Caco-2 (cell line): ENCODE data around the gene KIF1A. TPM values are rescaled to one million over a fixed set of nuclear protein-coding genes. Genes with fewer than 3 reads are reported as not detected.

Source experiments
- BruUV-seq: library from RNA; stranded (reverse); fragments of 400-500 nt; replicated peaks from 2 replicates; lab custom pipeline; 2021; lab: Mats Ljungman, UMichigan
- CTCF ChIA-PET: fragments of 300-600 bp; sonication (Branson Sonifier 250); formaldehyde crosslinking; loops from one replicate; lab custom pipeline; 2022; ENCODE audit warnings: antibody characterized with exemption; lab: Charles Lee
- POLR2A ChIA-PET: fragments of 300-600 bp; sonication (Branson Sonifier 250); formaldehyde crosslinking; loops from one replicate; lab custom pipeline; 2022; ENCODE audit warnings: antibody characterized with exemption; lab: Charles Lee
- DNase-seq, 2 experiments: peaks; one replicate each; pipeline versions ENCODE4 v3.0.0 to v3.0.0-alpha.2; 2020 to 2022
- H3K27me3 ChIP-seq: replicated peaks from 2 replicates; pipeline ENCODE4 v1.6.0; 2011; ENCODE audit warnings: low read length; ENCODE audit not compliant: control insufficient read depth, insufficient read depth
- H3K36me3 ChIP-seq: 2 replicates; pipeline ENCODE4 v1.5.1; 2011; ENCODE audit warnings: low read length; ENCODE audit not compliant: control insufficient read depth, insufficient read depth
- H3K4me1 ChIP-seq: fragments of 250-450 bp; sonication (Bioruptor Pico); 2 replicates; pipeline ENCODE4 v1.5.1; 2020; ENCODE audit warnings: mild to moderate bottlenecking
- H3K4me3 ChIP-seq: 2 replicates; pipeline ENCODE4 v1.5.1; 2011; ENCODE audit warnings: low read depth, mild to moderate bottlenecking, control low read depth, low read length
- H3K9me3 ChIP-seq: fragments of 250-450 bp; sonication (Bioruptor Pico); 2 replicates; pipeline ENCODE4 v1.5.1; 2020; ENCODE audit warnings: mild to moderate bottlenecking, moderate library complexity
- H3K27ac Mint-ChIP-seq: one replicate; pipeline ENCODE4 v1.8.0; 2022; ENCODE audit warnings: mixed read lengths; ENCODE audit not compliant: unreplicated experiment
- H3K27me3 Mint-ChIP-seq: one replicate; pipeline ENCODE4 v1.8.0; 2022; ENCODE audit warnings: mixed read lengths; ENCODE audit not compliant: insufficient read depth, unreplicated experiment
- H3K36me3 Mint-ChIP-seq: one replicate; pipeline ENCODE4 v1.8.0; 2022; ENCODE audit warnings: mild to moderate bottlenecking, mixed read lengths; ENCODE audit not compliant: insufficient read depth, unreplicated experiment
- H3K4me1 Mint-ChIP-seq: one replicate; pipeline ENCODE4 v1.8.0; 2022; ENCODE audit warnings: low read depth, mixed read lengths; ENCODE audit not compliant: unreplicated experiment
- H3K4me3 Mint-ChIP-seq: one replicate; pipeline ENCODE4 v1.8.0; 2022; ENCODE audit warnings: mild to moderate bottlenecking, moderate library complexity, mixed read lengths; ENCODE audit not compliant: unreplicated experiment
- H3K9me3 Mint-ChIP-seq: one replicate; pipeline ENCODE4 v1.8.0; 2022; ENCODE audit warnings: mixed read lengths; ENCODE audit not compliant: unreplicated experiment
- intact Hi-C: fragments of 100-400 bp; cut with micrococcal nuclease; formaldehyde crosslinking; loops from one replicate; pipeline ENCODE4 v1.10.0; 2022; ENCODE audit not compliant: unreplicated experiment
- total RNA-seq: library from RNA; stranded (reverse); gene quantifications from 2 replicates; pipeline ENCODE4 v1.2.3, GENCODE V29; 2022
- TF ChIP-seq, protein P1 (sequence below), 2 experiments: fragments of 200-600 bp in 1 of 2; IDR thresholded peaks; 1 replicate in 1 of 2; 2 replicates in 1 of 2; pipeline versions ENCODE4 v1.5.1 to v1.8.0; 2011 to 2022; ENCODE audit warnings: antibody characterized with exemption in 1 of 2, control low read depth in 1 of 2, inconsistent platforms in 1 of 2, low read depth in 1 of 2, low read length in 1 of 2, mild to moderate bottlenecking in 1 of 2, moderate library complexity in 1 of 2; ENCODE audit not compliant: insufficient read depth in 1 of 2, severe bottlenecking in 1 of 2, unreplicated experiment in 1 of 2

KIF1A gene
- total RNA-seq, 1 experiment from 2014 or later, result 33.1 TPM

DNA sequence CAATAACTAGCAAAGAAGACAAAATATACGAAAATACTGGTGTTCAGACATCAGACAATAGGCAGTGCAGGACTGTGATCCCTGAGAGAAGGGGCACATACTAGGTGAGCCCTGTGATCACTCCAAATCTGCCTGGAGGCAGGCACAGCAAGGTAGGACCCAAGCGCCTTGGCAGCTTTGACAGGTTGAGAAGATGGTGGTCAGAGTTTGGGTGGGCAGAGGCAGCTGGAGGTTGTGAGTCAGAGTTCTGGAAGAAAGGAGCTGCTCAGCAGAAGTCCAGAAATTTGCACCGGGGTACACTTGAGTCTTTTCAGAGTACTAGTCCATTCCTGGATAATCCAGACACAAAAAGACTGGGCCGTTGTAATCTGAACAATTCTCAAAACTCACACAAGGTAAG lies 14.0 kb downstream of the KIF1A start:
- H3K4me3 ChIP-seq, result no peak overlapping the region
- peaks cover under 1% of the 10 kb centered on the region for H3K36me3 Mint-ChIP-seq
- no peaks in the 10 kb centered on the region for H3K4me1 ChIP-seq
- H3K9me3 Mint-ChIP-seq, result no peaks in the 10 kb centered on the region
- no peaks in the 10 kb centered on the region for H3K4me1 Mint-ChIP-seq
- no peak overlapping the region for H3K27ac Mint-ChIP-seq
- no peaks in the 10 kb centered on the region for H3K27me3 ChIP-seq
- TF ChIP-seq, protein P1, sequence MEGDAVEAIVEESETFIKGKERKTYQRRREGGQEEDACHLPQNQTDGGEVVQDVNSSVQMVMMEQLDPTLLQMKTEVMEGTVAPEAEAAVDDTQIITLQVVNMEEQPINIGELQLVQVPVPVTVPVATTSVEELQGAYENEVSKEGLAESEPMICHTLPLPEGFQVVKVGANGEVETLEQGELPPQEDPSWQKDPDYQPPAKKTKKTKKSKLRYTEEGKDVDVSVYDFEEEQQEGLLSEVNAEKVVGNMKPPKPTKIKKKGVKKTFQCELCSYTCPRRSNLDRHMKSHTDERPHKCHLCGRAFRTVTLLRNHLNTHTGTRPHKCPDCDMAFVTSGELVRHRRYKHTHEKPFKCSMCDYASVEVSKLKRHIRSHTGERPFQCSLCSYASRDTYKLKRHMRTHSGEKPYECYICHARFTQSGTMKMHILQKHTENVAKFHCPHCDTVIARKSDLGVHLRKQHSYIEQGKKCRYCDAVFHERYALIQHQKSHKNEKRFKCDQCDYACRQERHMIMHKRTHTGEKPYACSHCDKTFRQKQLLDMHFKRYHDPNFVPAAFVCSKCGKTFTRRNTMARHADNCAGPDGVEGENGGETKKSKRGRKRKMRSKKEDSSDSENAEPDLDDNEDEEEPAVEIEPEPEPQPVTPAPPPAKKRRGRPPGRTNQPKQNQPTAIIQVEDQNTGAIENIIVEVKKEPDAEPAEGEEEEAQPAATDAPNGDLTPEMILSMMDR (IDR thresholded peaks at IDR 0.05; ENCODE audit: insufficient read depth in 1 of 2, low read depth in 1 of 2, low read length in 1 of 2, severe bottlenecking in 1 of 2, unreplicated experiment in 1 of 2), result no peak
- ChIA-PET CTCF (no interaction called here), POLR2A (no interaction called here)
- H3K36me3 ChIP-seq, result no peaks in the 10 kb centered on the region
- intact Hi-C loops, result no loop called here
- BruUV-seq, result no TSS peak
- DNase-seq, result no peak
- H3K9me3 ChIP-seq, result no peaks in the 10 kb centered on the region
- H3K27me3 Mint-ChIP-seq, result peaks cover 3% of the 10 kb centered on the region
- H3K4me3 Mint-ChIP-seq, result no peak overlapping the region

DNA sequence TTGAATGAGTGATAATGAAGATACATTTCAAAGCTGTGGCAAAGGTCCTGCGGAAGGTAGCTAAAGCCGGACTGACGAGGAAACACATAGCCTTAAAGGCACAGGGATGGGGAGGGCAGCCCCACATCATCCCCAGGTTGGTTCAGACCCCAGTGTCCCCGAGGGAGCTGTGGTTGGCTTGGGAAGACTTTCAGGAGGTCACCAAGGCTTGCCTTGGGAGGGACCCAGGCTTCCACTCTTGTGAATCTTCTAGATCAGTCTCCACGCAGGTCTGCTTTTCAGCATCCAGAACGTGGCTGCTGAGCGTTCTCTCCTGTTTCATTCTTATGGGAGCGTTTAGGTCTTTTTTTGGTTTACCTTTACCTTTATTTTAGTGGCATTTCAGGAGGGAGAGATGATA lies 16.8 kb downstream of the KIF1A start:
- ChIA-PET POLR2A (no interaction called here), CTCF (no interaction called here)
- Mint-ChIP-seq H3K4me3 (no peak overlapping the region), H3K27me3 (peaks cover 3% of the 10 kb centered on the region), H3K4me1 (no peaks in the 10 kb centered on the region), H3K36me3 (no peaks in the 10 kb centered on the region), H3K9me3 (no peaks in the 10 kb centered on the region), H3K27ac (no peak overlapping the region)
- Histone ChIP-seq H3K4me1 (no peaks in the 10 kb centered on the region), H3K9me3 (no peaks in the 10 kb centered on the region), H3K27me3 (no peaks in the 10 kb centered on the region), H3K4me3 (no peak overlapping the region), H3K36me3 (no peaks in the 10 kb centered on the region)
- TF ChIP-seq, protein P1 (IDR thresholded peaks at IDR 0.05; ENCODE audit: insufficient read depth in 1 of 2, low read depth in 1 of 2, low read length in 1 of 2, severe bottlenecking in 1 of 2, unreplicated experiment in 1 of 2), result no peak
- BruUV-seq, result no TSS peak
- intact Hi-C loops, result no loop called here
- DNase-seq, result no peak

DNA sequence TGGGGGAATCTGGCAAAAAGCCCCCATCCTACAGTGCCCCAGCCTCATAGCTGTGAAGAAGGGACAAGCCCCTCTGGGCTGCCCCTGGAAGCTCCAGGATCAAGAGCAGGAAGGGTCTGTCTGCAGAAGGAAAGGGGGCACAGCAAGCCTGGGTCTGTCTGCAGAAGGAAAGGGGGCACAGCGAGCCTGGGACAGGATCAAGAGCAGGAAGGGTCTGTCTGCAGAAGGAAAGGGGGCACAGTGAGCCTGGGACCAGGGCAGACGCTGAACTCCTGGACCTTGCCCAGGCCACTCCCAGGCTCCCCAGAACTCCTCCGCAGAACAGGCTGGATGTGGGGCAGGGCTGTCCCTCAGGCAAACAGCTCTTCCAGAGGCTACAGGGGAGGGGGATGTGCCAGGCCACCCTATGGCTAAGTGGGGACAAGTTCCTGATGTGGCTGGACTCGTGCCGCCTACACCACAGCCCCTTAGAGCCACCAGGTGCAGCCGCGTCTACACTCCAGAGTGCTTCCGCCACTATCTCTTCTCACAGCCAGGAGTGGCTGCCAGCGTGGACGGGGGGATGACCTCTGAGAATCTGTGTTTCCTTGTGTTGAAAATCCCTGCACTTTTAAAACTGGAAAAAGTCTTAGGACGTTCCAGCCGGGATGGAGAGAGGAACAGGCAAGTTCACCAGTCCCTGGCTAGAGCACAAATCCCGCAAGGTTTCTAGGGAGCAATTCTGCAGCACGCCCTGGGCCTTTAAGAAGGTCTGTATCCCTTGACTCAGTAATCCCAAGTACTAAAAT lies 20.8 kb downstream of the KIF1A start:
- BruUV-seq, result no TSS peak
- H3K9me3 Mint-ChIP-seq, result no peaks in the 10 kb centered on the region
- TF ChIP-seq, protein P1 (IDR thresholded peaks at IDR 0.05; ENCODE audit: insufficient read depth in 1 of 2, low read depth in 1 of 2, low read length in 1 of 2, severe bottlenecking in 1 of 2, unreplicated experiment in 1 of 2), result no peak
- H3K4me3 Mint-ChIP-seq, result no peak overlapping the region
- H3K27ac Mint-ChIP-seq, result no peak overlapping the region
- ChIA-PET POLR2A (no interaction called here), CTCF (no interaction called here)
- intact Hi-C loops, result no loop called here
- H3K36me3 Mint-ChIP-seq, result no peaks in the 10 kb centered on the region
- Histone ChIP-seq H3K4me3 (no peak overlapping the region), H3K36me3 (no peaks in the 10 kb centered on the region), H3K4me1 (no peaks in the 10 kb centered on the region), H3K27me3 (no peaks in the 10 kb centered on the region), H3K9me3 (no peaks in the 10 kb centered on the region)
- DNase-seq, result no peak
- no peaks in the 10 kb centered on the region for H3K27me3 Mint-ChIP-seq
- no peaks in the 10 kb centered on the region for H3K4me1 Mint-ChIP-seq
